ENCODE results near the gene LRP8. TPM values are rescaled to one million over a fixed set of nuclear protein-coding genes. Genes with fewer than 3 reads are reported as not detected.

LRP8 gene
- polyA plus RNA-seq, 2 of the 4 experiments (the other 2 are of a cell fraction): 32.6 to 46.1 TPM

- FAIRE-seq (no peak), ATAC-seq (no peak), DNase-seq (ENCODE audit: low read depth in 1 of 2, low spot score in 1 of 2) (no peak)
- POLR2A ChIA-PET: no interaction called here
- no peak overlapping the region for H3K27ac ChIP-seq
- TF ChIP-seq TFCP2L1 (CRISPR knock-in tag; IDR thresholded peaks at IDR 0.05) (no peak), SMC3 (IDR thresholded peaks at IDR 0.05) (no peak), HDAC2 (IDR thresholded peaks at IDR 0.05) (no peak), BHLHE40 (IDR thresholded peaks at IDR 0.05; ENCODE audit: low read depth, low read length) (no peak), CBX8 (IDR thresholded peaks at IDR 0.05) (no peak), FOSL2 (IDR thresholded peaks at IDR 0.05) (no peak), FOSL2 (CRISPR knock-in tag; IDR thresholded peaks at IDR 0.05) (no peak), NFE2L2 (conservative IDR thresholded peaks at IDR 0.05; ENCODE audit: low read length) (no peak), CHD2 (IDR thresholded peaks at IDR 0.05; ENCODE audit: low read length, partially characterized antibody) (no peak), HOXA7 (CRISPR knock-in tag; IDR thresholded peaks at IDR 0.05) (no peak), CEBPB (IDR thresholded peaks at IDR 0.05) (no peak), MAZ (IDR thresholded peaks at IDR 0.05; ENCODE audit: borderline replicate concordance, low read depth, low read length) (no peak), POLR2A (IDR thresholded peaks at IDR 0.05; ENCODE audit: low read length) (no peak), HOXB13 (CRISPR knock-in tag; IDR thresholded peaks at IDR 0.05; ENCODE audit: low read depth) (no peak), ZSCAN20 (CRISPR knock-in tag; IDR thresholded peaks at IDR 0.05) (no peak), KDM1A (IDR thresholded peaks at IDR 0.05; ENCODE audit: low read depth) (no peak)
- TF ChIP-seq, protein P1, sequence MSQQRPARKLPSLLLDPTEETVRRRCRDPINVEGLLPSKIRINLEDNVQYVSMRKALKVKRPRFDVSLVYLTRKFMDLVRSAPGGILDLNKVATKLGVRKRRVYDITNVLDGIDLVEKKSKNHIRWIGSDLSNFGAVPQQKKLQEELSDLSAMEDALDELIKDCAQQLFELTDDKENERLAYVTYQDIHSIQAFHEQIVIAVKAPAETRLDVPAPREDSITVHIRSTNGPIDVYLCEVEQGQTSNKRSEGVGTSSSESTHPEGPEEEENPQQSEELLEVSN (IDR thresholded peaks at IDR 0.05; ENCODE audit: borderline replicate concordance, low read depth): no peak
- TF ChIP-seq, protein P2, sequence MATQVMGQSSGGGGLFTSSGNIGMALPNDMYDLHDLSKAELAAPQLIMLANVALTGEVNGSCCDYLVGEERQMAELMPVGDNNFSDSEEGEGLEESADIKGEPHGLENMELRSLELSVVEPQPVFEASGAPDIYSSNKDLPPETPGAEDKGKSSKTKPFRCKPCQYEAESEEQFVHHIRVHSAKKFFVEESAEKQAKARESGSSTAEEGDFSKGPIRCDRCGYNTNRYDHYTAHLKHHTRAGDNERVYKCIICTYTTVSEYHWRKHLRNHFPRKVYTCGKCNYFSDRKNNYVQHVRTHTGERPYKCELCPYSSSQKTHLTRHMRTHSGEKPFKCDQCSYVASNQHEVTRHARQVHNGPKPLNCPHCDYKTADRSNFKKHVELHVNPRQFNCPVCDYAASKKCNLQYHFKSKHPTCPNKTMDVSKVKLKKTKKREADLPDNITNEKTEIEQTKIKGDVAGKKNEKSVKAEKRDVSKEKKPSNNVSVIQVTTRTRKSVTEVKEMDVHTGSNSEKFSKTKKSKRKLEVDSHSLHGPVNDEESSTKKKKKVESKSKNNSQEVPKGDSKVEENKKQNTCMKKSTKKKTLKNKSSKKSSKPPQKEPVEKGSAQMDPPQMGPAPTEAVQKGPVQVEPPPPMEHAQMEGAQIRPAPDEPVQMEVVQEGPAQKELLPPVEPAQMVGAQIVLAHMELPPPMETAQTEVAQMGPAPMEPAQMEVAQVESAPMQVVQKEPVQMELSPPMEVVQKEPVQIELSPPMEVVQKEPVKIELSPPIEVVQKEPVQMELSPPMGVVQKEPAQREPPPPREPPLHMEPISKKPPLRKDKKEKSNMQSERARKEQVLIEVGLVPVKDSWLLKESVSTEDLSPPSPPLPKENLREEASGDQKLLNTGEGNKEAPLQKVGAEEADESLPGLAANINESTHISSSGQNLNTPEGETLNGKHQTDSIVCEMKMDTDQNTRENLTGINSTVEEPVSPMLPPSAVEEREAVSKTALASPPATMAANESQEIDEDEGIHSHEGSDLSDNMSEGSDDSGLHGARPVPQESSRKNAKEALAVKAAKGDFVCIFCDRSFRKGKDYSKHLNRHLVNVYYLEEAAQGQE (IDR thresholded peaks at IDR 0.05): no peak
- TF ChIP-seq, protein P3, sequence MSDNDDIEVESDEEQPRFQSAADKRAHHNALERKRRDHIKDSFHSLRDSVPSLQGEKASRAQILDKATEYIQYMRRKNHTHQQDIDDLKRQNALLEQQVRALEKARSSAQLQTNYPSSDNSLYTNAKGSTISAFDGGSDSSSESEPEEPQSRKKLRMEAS (IDR thresholded peaks at IDR 0.05): no peak
- WGBS (ENCODE audit: missing lambda C conversion rate): 76% methylated on average over 11 of the region's 11 CpGs
- no peak overlapping the region for H3K4me3 ChIP-seq
- no peaks in the 10 kb centered on the region for H3K9me3 ChIP-seq
- no peaks in the 10 kb centered on the region for H3K4me1 ChIP-seq
- H3K4me2 ChIP-seq: no peak overlapping the region
- CTCF ChIA-PET: interaction anchor here (0.9 to 2.0 kb wide), 3 partner anchors 48 to 67 kb away, joined by 3 to 9 read pairs (median 5); no protein-coding TSS in a partner anchor
These were observed 17.3 kb upstream of the LRP8 start for GRCh38 chr1:53344921-53345838.

DNA sequence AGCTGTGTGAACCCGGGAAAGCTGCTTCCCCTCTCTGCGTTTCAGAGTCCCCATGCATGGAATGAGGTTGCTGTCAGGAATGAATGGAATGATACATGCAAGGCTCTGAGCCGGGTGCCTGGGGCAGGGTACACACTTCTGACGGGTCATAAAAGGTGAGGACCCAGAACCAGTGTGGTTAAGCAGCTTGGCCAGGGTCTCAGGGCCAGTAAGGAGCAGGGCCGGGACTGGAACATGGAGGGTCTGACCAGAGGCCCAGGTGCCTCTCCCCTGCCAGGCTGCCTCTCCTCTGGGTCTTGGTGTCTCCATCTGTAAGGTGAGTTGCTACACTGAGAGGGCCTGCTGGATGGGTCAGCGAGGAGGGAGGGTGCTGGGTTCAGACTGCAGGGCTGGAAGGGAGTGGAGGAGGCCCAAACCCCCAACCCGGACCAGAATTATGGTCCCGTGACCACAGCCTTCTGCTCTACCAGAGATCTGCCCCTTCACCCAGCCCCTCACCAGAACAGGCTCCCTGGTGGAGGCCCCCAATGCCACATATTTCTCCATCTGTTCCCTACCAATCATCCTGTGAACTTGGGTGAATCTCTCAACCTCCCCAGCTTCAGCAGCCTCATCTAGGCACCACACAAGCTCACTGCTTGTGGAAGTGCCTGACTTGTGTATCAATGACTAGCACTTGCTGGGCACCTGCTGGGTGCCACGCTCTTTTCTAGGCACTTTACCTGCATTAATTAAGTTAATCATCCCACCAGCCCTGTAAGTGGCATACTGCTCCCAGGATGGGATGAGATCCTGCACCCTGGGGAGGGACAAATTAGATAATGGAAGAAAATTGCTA lies 16.2 kb upstream of the LRP8 start:
- CTCF ChIA-PET: interaction anchor here (0.6 to 2.0 kb wide), 3 partner anchors 47 to 66 kb away, joined by 3 to 9 read pairs (median 5); no protein-coding TSS in a partner anchor
- ATAC-seq: no peak
- no peaks in the 10 kb centered on the region for H3K4me1 ChIP-seq
- TF ChIP-seq HEYL (CRISPR knock-in tag; IDR thresholded peaks at IDR 0.05): no peak
- no peak for TF ChIP-seq RFX5 (IDR thresholded peaks at IDR 0.05)
- no peak for TF ChIP-seq PBX3 (IDR thresholded peaks at IDR 0.05)
- no peak for TF ChIP-seq PHF8 (IDR thresholded peaks at IDR 0.05; ENCODE audit: borderline replicate concordance, low read depth)
- TF ChIP-seq KDM1A (IDR thresholded peaks at IDR 0.05; ENCODE audit: low read depth): no peak
- TF ChIP-seq, protein P4, sequence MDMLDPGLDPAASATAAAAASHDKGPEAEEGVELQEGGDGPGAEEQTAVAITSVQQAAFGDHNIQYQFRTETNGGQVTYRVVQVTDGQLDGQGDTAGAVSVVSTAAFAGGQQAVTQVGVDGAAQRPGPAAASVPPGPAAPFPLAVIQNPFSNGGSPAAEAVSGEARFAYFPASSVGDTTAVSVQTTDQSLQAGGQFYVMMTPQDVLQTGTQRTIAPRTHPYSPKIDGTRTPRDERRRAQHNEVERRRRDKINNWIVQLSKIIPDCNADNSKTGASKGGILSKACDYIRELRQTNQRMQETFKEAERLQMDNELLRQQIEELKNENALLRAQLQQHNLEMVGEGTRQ (IDR thresholded peaks at IDR 0.05): no peak
- TF ChIP-seq EHMT2 (IDR thresholded peaks at IDR 0.05; ENCODE audit: low read depth): no peak
- TF ChIP-seq EHF (CRISPR knock-in tag; IDR thresholded peaks at IDR 0.05): no peak
- no peak for TF ChIP-seq CTCF (IDR thresholded peaks at IDR 0.05)
- TF ChIP-seq FOXS1 (CRISPR knock-in tag; IDR thresholded peaks at IDR 0.05): no peak
- TF ChIP-seq JUNB (IDR thresholded peaks at IDR 0.05): no peak
- TF ChIP-seq RARB (CRISPR knock-in tag; IDR thresholded peaks at IDR 0.05): no peak

More for the DNA sequence above, 16.2 kb upstream of the LRP8 start:
- H3K4me2 ChIP-seq: no peak overlapping the region
- no peak overlapping the region for H3K27ac ChIP-seq
- no peak for DNase-seq (ENCODE audit: low read depth in 1 of 2, low spot score in 1 of 2)
- H3K4me3 ChIP-seq: no peak overlapping the region
- H3K9me3 ChIP-seq: no peaks in the 10 kb centered on the region
- FAIRE-seq: no peak
- POLR2A ChIA-PET: no interaction called here
- WGBS (ENCODE audit: missing lambda C conversion rate): 56% methylated on average over 8 of the region's 9 CpGs
